ENCODE measurements around the gene MED31. TPM values are rescaled to one million over a fixed set of nuclear protein-coding genes. Genes with fewer than 3 reads are reported as not detected.

The MED31 gene
- polyA plus RNA-seq, 1 experiment: 24.6 TPM

DNA sequence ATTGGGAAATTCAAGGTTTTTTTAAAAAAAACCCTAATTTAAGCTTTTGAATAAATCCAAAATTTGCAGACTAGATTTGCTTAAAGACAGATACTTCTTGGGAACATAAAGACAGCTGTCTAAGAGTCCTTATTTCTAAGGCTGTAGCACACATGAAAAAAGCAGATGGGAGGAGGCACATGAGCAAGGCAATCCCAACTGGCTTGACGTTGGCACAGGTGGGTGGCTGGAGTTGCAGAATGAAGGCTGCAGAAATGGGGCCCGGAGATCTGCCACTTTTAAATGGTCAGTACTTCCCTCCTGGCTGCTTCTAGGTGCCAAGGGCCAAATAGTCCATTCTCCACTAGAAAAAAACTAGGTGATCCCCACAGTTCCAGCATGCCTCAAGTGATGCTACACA, 15.3 kb downstream of the MED31 start:
- ChIA-PET POLR2A (no interaction called here), CTCF (no interaction called here)
- no peak overlapping the region for H3K4me3 ChIP-seq (ENCODE audit: low read depth, low read length)
- H3K27me3 ChIP-seq (ENCODE audit: control insufficient read depth, insufficient read depth, low read length): no peaks in the 10 kb centered on the region
- no peak for DNase-seq (ENCODE audit: low read depth, low spot score)
- H3K27ac ChIP-seq (ENCODE audit: low read depth, low read length): no peak overlapping the region
- no peaks in the 10 kb centered on the region; the same call in 1 of the 2 replicates for H3K9me3 ChIP-seq (ENCODE audit: control insufficient read depth, insufficient read depth, low read length)
- TF ChIP-seq, protein P1, sequence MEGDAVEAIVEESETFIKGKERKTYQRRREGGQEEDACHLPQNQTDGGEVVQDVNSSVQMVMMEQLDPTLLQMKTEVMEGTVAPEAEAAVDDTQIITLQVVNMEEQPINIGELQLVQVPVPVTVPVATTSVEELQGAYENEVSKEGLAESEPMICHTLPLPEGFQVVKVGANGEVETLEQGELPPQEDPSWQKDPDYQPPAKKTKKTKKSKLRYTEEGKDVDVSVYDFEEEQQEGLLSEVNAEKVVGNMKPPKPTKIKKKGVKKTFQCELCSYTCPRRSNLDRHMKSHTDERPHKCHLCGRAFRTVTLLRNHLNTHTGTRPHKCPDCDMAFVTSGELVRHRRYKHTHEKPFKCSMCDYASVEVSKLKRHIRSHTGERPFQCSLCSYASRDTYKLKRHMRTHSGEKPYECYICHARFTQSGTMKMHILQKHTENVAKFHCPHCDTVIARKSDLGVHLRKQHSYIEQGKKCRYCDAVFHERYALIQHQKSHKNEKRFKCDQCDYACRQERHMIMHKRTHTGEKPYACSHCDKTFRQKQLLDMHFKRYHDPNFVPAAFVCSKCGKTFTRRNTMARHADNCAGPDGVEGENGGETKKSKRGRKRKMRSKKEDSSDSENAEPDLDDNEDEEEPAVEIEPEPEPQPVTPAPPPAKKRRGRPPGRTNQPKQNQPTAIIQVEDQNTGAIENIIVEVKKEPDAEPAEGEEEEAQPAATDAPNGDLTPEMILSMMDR (IDR thresholded peaks at IDR 0.05; ENCODE audit: low read depth, low read length): no peak

- POLR2A ChIA-PET: no interaction called here
- DNase-seq (ENCODE audit: low read depth, low spot score): no peak
Observed at GRCh38 chr17:6633263-6633662, 18.1 kb downstream of the MED31 start.

DNA sequence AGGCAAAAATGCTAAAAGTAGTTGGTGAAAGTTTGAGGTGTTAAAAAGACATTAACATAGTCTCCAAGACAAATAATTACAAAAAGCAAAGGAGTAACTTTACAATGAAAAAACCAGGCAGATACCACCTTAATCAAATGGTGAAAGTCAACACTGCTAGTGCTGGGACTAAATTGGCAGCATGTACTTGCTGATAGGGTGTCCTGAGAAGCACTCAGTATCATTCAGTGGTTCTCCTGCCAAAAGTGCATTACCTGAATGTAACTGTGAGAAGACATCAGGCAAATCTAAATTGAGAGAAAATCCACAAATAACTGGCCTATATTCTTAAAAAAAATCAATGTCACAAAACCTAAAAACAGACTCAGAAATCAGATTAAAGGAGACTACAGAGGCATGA, 18.9 kb downstream of the MED31 start:
- ChIA-PET POLR2A (no interaction called here), CTCF (no interaction called here)
- Histone ChIP-seq H3K4me3 (ENCODE audit: low read depth, low read length) (no peak overlapping the region), H3K27ac (ENCODE audit: low read depth, low read length) (no peak overlapping the region), H3K9me3 (ENCODE audit: control insufficient read depth, insufficient read depth, low read length) (no peaks in the 10 kb centered on the region), H3K27me3 (ENCODE audit: control insufficient read depth, insufficient read depth, low read length) (no peaks in the 10 kb centered on the region)
- DNase-seq (ENCODE audit: low read depth, low spot score): no peak
- TF ChIP-seq, protein P1 (IDR thresholded peaks at IDR 0.05; ENCODE audit: low read depth, low read length): no peak

More at GRCh38 chr17:6633263-6633662, 18.1 kb downstream of the MED31 start:
- Histone ChIP-seq H3K9me3 (ENCODE audit: control insufficient read depth, insufficient read depth, low read length) (no peaks in the 10 kb centered on the region), H3K27ac (ENCODE audit: low read depth, low read length) (no peak overlapping the region), H3K4me3 (ENCODE audit: low read depth, low read length) (no peak overlapping the region), H3K27me3 (ENCODE audit: control insufficient read depth, insufficient read depth, low read length) (no peaks in the 10 kb centered on the region)
- CTCF ChIA-PET: no interaction called here
- TF ChIP-seq, protein P1 (IDR thresholded peaks at IDR 0.05; ENCODE audit: low read depth, low read length): no peak

DNA sequence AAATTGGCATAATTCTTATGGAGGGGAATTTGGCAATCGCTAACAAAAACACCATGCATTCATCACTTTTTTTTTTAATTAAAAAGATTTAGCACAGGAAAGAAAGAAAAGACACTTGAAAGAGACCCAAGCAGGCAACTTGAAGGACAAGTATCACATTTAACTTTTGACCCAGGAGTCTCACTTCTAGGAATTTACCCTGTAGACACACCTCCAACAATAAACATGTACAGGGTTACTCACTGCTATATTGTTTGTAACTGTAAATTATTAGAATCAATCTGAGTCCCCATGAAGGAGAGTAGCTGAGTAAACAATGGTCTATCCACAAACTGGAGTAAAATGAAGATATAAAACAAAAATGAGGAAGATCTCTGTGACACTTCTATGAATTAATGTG, 21.0 kb downstream of the MED31 start:
- POLR2A ChIA-PET: no interaction called here

GRCh38 chr17:6627019-6627418, 24.4 kb downstream of the MED31 start:
- CTCF ChIA-PET: no interaction called here
- Histone ChIP-seq H3K9me3 (ENCODE audit: control insufficient read depth, insufficient read depth, low read length) (no peaks in the 10 kb centered on the region), H3K4me3 (ENCODE audit: low read depth, low read length) (no peak overlapping the region), H3K27me3 (ENCODE audit: control insufficient read depth, insufficient read depth, low read length) (no peaks in the 10 kb centered on the region), H3K27ac (ENCODE audit: low read depth, low read length) (no peak overlapping the region)
- POLR2A ChIA-PET: no interaction called here
- TF ChIP-seq, protein P1 (IDR thresholded peaks at IDR 0.05; ENCODE audit: low read depth, low read length): no peak
- DNase-seq (ENCODE audit: low read depth, low spot score): no peak

More for the DNA sequence above, 21.0 kb downstream of the MED31 start:
- H3K4me3 ChIP-seq (ENCODE audit: low read depth, low read length): no peak overlapping the region
- TF ChIP-seq, protein P1 (IDR thresholded peaks at IDR 0.05; ENCODE audit: low read depth, low read length): no peak
- H3K27me3 ChIP-seq (ENCODE audit: control insufficient read depth, insufficient read depth, low read length): no peaks in the 10 kb centered on the region
- DNase-seq (ENCODE audit: low read depth, low spot score): no peak
- CTCF ChIA-PET: no interaction called here
- no peak overlapping the region for H3K27ac ChIP-seq (ENCODE audit: low read depth, low read length)
- H3K9me3 ChIP-seq (ENCODE audit: control insufficient read depth, insufficient read depth, low read length): no peaks in the 10 kb centered on the region
